HL-60/S4 treated with retinoic acid at 250 ng/mL for 4 days and 3 days (cell line): Measurements from ENCODE around the gene EFCAB6.

ENCODE experiments used
- in situ Hi-C: fragments of 300-500 bp; cut with MboI; formaldehyde crosslinking; loops from 2 replicates; pipeline ENCODE4 v1.7.0; 2022; ENCODE audit warnings: low sequenced_read_pairs

The EFCAB6 gene

DNA sequence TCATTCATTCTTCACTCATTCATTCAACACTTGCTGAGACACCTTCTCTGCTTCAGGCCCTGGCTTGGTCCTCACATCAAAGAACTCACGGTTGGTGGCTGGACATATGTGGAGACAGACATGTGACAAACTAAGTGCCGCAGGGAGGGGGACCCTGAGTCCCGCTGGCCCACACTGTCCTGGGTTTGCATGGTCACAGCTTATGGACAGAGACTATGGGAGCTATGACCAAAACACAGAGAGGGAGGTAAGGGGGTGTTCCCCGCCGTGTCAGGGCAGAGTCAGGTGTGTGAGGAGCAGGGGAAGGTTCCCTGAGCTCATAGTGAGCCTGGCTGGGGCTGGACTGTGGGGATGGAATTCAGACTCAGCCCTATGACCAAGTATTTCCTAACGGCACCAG is 277.2 kb downstream of the EFCAB6 start:
- in situ Hi-C loops: no loop called here

DNA sequence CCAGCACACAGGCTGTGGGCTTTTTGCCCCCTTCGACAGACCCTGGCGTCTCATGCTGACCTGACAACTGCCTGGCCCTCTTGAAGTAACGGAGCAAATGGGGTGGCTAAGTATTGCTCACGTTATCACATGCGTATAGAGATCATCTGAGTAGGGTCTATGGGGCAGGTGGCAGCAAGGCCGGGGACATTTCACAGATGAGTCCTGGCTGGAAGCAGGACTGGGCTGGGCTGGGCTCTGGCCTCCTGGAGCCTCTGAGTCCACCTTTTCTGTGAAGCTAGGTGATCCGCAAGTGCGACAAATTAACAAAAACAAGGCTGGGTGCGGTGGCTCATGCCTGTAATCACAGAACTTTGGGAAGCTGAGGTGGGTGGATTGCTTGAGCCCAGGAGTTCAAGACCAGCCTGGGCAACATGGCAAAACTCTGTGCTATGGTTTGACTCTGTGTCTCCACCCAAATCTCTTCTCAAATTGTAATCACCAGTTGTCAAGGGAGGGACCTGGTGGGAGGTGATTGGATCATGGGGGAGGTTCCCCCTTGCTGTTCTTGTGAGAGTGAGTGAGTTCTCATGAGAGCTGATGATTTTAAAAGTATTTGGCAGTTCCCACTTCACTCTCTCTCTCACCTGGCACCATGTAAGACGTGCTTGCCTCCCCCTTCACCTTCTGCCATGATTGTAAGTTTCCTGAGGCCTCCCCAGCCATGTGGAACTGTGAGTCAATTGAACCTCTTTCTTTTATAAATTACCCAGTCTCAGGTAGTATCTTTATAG is 278.3 kb downstream of the EFCAB6 start:
- in situ Hi-C loops: no loop called here

DNA sequence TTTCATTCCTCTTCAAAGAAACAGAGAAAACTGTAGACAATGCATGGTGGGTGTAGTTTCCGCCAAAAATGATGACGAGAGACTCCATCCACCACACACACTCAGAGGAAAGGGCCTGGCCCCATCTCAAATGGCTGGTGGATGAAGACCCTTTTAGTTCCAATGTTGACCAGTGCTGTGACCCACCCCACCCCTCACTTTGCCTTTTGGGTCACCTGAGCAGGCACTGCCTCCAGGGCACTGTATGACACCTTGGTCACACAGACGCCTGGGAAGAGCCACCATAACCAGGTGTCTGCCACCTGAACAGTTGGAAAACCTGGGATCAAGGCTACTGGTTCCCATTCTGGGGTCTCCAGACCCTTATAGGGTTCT is 279.0 kb downstream of the EFCAB6 start:
- in situ Hi-C loops: no loop called here

DNA sequence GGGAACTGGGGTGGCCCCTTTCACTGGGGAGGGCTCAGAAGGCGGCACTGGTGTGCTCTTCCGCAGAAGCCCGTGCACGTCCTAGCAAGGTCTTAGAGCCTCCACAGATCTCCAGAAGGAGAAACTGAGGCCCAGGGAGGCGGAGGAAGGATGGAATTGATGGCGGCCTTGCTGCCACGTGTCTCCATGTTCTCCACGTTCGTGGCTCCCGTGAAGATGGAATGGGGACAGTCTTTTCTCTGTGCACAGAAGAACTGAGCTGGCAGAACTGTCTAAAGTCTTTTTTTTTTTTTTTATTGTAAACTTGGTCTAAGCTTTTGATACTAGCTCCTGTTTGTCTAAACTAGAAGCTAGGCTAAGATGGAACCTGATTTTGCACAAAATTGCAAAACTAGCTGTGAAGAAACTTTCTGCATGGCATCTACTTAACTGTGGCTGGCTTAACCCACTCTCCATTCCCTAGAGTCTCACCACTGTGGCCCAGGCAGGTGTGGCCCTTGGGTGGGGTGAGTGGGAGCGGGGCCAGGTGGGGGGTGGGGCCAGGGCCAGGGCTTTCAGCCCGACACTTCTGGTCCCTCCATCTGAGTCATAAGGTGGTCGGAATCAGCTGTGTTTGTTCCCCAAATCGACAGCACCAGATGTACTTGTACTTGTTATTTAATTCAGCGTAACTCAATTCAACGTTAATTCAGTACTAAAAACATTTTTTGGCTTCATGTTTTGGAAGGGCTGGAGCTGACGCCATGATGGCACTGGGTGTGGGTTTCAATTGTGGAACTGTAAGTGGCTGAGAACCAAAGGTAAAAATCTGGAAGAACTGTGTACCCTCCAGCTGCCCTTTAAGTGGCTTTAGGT is 279.6 kb downstream of the EFCAB6 start:
- in situ Hi-C loops: no loop called here

DNA sequence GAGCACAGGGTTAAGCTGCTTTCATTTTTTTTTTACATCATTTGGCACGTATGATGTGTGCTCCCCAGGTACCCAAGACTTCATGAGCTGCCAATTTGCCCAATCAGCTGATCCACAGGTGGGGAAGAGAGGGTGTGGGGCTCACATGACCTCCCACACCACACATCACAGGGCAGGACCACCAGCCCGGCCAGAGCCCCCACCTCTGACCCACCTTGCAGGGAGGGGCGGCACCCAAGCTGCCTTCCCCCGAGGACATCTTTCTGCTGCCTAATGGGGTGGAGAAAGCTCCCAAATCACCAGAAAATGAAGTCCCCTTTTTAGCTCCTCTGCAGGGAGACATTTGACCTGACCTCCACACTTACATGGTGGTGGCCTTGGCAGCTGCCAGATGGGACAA is 280.5 kb downstream of the EFCAB6 start:
- in situ Hi-C loops: no loop called here

DNA sequence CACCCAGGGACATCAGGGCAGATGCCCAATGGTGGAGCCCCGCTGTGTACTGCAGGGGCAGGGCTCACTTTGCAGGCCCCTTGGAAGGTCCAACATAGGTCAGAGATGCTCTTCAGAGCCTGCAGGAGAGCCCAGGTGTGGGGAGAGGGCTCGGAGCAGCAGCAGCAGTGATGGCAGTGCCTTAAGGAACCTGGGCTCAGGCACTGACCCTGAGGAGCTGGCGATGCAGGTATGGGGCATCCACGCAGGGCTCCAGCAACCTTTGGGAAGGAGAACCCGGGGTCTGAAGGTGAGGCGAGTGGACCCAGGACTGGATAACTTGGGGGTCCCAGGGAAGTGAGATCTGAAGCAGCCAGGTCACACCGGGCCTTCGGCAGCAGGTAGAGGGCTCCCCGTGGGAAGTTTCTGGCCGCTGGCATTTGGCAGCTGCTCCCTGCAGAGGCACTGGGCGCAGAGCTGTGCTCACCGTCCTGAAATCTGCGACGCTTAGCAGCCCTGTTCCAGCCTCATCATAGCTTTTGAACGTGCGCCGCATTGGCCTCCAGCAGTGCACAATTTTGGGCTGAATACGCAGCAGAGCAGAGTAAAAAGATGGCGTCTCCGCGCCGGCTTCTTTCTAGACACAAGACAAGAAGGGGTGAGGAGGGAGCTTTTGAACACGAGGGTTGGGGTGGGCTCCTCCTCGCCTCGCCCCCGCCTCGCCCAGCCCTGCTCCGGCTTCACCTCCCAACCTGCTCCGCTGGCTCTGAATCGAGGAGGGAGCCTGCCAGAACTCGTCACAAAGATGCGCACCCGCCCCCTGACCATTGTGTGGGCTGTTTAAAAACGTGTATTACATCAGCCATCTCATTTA is 281.5 kb downstream of the EFCAB6 start:
- in situ Hi-C loops: no loop called here

DNA sequence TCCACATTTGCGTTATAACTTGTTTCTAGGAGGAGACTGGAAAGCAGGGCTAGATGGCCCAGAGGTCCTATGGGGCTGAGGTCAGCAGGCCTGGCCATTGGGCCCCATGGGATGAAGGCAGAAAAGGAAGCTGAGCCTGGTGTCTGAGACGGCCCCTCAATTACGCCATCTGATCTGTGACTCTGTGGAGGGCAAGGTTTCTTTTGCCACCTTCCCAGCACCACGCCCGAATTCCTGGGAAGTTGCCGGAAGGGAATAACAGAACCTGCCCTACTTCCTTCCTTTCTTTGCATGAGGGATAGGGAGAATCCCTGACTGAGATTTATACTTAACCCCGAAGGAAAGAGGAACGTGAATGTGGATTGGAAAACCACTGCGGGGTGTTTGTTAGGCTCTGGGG is 282.2 kb downstream of the EFCAB6 start:
- in situ Hi-C loops: no loop called here

DNA sequence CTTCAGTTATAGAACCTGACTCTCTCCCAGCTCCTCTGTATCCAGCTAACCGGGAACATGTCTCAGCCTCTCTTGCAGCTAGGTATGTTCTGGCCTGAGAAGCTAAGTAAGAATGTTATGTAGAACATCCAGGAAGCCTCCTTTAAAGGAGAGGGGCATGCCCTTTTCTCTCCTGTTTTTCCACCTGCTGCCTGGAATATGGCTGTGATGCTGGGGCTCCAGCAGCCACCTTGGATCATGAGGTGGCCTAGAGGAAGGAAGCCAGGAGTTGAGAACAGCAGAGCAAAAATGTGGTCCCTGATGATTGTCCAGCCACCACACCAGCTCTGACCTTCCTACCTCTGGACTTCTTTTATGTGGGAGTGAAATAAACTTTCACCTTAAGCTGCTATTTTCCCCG is 282.6 kb downstream of the EFCAB6 start:
- in situ Hi-C loops: no loop called here

DNA sequence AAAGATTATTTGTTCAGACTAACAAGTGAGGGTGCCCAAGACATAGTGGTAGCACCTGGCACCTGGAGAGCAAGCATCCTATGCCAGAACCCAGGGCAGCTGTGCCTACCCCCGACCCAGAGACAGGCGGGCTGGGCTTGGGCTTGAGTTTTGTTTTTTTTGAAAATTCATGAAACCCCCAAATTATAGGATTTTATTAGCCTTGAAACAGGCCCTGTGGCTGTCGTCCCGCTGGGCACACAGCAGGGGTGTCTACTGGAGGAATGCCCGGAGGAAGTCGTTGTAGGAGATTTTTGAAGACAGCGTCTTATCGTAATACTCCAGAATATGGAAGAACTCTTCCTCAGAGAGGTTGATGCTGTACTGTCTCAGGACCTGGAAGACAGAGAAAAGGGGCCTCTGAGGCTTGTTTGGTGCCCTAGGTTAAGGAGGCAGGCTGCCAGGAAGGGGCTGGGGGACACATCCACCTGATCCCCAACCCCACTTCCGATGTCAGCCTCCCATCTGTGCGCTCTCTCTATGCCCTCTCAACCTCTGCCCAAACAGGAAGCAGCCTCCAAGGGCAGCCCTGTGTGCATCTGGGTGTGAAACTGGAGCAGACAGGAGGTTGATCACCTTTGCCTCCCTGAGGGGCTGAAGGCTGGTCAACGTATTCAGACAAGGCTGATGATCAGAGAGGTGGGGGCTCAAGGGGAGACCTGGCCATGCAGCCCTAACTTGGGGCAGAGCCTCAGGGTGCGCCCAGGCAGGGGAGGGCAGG is 283.3 kb downstream of the EFCAB6 start:
- in situ Hi-C loops: no loop called here

DNA sequence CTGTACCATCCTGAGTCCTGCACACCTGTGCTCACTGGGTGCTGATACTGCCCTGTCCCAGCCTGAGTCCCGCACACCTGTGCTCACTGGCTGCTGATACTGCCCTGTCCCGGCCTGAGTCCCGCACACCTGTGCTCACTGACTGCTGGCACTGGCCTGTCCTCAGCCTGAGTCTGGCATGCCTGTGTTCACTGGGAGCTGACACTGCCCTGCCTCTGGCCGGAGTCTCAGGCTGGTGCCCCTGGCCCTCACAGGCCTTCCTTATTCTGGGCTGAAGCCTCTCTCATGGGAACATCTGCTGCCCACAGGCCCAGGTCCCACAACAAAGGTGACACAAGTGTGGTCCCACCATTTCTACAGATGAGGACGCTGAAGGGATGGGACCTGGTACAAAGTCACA is 285.2 kb downstream of the EFCAB6 start:
- in situ Hi-C loops: no loop called here

DNA sequence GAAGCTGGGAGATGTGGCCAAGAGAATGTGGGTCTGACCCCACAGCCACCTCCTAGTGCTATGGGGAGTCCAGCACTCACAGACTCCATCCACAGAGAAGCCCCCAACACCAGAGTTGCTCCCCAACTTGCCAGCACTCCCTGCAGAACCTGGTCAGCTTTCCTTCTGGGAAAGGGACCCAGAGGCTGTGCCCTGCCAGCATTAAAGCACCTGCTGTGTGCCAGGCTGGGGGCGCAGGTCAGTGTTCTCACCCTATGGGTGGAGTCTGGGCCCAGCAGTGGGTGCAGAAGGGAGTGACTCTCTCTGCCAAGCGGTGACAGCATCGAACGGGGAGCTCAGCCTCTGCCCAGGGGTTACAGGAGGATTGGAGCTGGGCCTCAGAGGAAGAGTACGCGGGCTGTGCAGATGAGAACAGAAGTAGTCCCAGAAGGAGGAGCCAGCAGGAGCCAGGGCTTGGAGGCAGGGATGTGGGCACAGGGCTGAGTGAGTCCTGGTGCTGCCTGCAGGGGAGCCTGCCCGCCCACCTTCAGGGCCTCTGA is 285.9 kb downstream of the EFCAB6 start:
- in situ Hi-C loops: no loop called here

DNA sequence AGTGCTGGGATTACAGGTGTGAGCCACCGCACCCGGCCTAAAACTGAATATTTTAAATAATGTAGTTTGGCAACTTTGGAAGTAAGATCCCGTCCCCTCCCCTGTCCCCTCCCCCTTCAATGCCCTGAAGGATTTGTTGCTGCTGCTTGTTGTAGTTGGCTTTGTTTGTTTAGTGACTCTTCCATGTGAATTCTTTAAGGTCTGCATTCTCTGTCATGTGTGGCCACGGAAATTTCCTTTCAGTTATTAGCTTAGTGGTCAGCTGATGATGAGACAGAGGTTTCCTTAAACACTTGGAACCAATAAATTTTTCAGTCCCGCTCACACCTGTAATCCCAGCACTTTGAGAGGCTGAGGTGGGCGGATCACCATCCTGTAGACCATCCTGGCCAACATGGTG is 290.4 kb downstream of the EFCAB6 start:
- in situ Hi-C loops: no loop called here

DNA sequence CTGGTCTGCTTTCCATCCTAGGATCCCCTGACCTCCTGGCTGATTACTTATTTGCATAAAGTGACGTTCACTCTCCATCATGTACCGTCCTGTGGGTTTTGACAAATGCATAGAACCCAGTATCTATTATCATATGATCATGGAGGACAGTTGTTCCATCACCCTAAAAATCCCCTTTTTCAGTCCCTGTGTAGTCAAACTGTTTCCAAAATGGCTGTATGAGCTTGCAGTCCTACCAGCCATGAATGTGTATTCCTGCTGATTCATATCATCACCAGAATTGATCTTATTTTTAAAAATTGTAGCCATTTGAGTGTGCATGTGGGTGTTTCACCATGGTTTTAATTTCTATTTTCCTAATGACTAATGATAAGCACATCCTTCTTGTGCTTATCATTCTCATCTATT is 291.5 kb downstream of the EFCAB6 start:
- in situ Hi-C loops: no loop called here

DNA sequence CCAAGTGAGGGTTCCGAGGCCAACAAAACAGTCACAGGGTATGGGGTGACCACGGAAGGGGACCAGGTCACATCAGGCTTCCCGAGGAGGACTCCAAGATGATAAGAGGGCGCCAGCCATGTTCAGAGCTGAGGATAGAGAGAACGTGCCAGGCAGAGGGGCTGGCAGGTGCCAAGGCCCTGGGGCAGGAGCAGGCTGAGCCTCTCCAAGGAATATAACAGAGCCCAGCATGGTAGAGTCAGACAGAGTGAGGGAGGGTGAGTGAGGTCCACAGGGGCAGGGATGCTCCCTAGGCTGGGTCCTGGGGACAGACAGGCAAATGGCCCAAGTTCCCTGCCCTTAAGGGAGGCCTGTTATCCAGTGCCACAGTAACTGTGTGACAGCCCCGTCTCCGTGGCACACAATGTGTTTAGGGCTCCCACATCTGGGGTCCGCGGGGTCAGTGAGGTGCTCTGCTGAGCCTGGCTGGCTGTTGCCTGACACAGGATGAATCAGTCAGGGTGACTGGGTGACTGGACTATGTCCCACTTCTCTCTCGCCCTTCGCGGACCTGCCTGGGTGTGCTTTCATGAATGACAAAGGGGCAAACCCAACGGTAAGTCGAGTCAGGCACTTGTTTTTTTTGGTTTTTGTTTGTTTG is 295.0 kb downstream of the EFCAB6 start:
- in situ Hi-C loops: no loop called here

DNA sequence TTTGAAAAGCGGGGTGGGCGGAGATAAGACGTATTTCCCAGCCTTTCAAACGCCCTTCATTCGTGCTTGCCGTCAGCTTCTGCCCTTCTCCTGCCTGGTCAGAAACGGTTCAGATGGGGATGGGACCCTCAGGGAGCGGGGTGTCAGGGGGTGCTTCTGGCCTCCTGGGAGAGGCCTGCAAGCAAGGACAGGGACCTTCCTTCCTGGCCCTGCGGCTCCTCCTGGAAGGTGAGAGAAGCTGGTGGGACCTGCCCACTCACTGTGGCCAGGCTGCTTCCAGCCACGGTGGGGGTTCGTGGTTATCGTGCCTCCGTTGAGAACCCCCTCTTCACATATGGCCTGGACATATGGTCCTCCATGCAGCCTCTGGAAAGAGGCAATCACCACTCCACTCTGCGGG is 295.7 kb downstream of the EFCAB6 start:
- in situ Hi-C loops: no loop called here

DNA sequence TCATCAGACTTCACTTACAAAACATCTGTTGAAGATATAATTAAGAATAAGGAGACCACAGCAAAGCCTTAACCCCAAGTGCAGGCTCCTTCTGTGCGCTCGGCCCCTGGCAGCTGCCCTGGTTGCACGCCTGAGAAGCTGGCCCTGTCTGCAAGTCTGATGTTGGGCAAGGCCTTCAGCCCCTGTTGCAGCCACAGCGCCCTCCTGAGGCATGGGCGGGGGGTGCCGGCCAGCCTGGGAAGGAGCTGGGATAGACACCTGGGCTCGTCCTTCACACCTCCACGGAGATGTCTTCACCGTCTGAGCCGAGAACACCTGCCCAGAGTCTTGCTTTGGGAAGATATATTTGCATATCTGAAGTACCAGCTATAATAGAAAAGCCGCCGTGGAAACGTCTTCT is 296.2 kb downstream of the EFCAB6 start:
- in situ Hi-C loops: no loop called here

DNA sequence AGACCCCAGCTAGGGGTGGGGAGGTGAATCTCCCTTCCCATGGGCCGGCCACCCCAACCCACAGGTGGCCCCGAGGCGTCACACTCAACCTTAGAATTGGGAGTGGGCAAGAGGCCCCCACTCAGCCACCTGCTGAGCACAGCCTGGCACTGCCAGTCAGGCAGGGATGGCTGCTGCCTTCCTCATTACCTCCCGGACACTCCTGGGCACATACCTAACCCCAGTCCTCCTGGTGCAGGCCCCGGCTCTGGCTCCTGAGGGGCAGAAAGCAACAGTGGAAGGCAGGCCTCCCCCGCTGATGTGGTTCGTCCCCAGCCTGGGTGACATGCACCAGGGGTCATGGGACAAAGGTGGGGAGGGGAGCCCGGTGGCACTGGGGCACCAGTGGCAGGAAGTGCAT is 296.7 kb downstream of the EFCAB6 start:
- in situ Hi-C loops: no loop called here

DNA sequence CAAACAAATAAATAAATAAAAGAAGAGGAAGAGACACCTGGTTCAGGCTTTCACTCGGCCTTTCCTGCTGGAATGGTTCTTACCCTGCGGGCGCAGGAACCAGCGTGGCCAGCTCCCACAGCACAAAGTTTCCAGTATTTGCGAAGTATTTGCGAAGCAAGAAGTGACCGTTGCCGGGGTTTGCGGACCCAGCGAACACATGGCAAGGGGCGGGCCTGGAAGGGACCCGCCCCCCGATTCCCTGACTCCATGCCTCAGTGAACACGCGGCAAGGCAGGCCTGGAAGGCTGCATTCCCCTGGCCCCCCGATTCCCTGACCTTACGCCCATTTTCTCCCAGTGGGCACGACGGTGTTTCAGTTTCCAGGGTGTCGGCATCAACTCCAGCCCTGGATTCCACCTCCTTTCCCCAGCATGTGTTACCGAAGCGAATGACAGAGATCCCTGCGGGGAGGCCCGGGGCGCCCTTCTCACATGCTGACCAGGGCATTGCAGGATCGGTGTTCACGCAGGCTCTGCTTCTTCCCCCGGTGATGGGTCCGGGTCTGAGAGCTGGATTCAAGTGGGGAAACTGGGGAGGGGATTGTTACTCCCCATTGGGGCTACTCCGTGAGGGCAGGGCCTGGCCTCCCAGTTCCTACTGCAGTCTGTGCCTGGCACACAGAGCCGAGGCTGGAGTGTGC is 297.5 kb downstream of the EFCAB6 start:
- in situ Hi-C loops: no loop called here

DNA sequence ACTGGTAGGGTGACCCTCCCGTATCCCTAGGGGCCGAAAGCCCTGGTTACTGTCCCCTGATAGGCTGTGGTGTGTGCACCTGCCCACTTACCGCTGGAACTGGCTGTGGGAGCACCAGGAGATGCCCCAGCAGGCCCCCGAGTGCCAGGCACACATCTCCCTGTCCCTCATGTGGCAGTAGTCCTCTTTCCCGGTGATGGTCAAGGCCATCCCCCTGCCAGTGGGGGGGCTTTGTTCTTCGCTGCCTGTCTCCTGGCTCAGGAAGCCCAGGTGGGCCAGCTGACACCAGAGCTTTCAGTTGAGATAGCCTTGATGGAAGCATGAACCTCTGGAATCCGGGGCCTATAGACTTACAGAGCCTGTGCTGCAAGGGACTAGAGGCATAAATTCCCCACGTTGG is 299.8 kb downstream of the EFCAB6 start:
- in situ Hi-C loops: no loop called here
